ENCODE measurements around the gene LPP.

GRCh38 chr3:188671971-188672370 is 518.0 kb downstream of the LPP start:
- TF ChIP-seq, protein P1, sequence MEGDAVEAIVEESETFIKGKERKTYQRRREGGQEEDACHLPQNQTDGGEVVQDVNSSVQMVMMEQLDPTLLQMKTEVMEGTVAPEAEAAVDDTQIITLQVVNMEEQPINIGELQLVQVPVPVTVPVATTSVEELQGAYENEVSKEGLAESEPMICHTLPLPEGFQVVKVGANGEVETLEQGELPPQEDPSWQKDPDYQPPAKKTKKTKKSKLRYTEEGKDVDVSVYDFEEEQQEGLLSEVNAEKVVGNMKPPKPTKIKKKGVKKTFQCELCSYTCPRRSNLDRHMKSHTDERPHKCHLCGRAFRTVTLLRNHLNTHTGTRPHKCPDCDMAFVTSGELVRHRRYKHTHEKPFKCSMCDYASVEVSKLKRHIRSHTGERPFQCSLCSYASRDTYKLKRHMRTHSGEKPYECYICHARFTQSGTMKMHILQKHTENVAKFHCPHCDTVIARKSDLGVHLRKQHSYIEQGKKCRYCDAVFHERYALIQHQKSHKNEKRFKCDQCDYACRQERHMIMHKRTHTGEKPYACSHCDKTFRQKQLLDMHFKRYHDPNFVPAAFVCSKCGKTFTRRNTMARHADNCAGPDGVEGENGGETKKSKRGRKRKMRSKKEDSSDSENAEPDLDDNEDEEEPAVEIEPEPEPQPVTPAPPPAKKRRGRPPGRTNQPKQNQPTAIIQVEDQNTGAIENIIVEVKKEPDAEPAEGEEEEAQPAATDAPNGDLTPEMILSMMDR (optimal IDR thresholded peaks at IDR 0.05 in 1 of 3, IDR thresholded peaks at IDR 0.05 in 1 of 3, conservative IDR thresholded peaks at IDR 0.05 in 1 of 3; ENCODE audit: extremely low read depth in 1 of 3, insufficient read depth in 2 of 3, low read length in 3 of 3), result no peak
- TF ChIP-seq EZH2 (IDR thresholded peaks at IDR 0.05; ENCODE audit: low read length), result no peak

Data from keratinocyte (primary cell).